ENCODE measurements around the gene HUS1B. TPM values are rescaled to one million over a fixed set of nuclear protein-coding genes. Genes with fewer than 3 reads are reported as not detected.

HUS1B gene
- total RNA-seq, 2 experiments from 2014 or later: 0.40 to 1.0 TPM

GRCh38 chr6:684831-685636 is 28.1 kb upstream of the HUS1B start:
- ATAC-seq (peak; percentile 94), DNase-seq (peak; percentile 58)
- no peak for TF ChIP-seq CTCF (IDR thresholded peaks at IDR 0.05)
- Mint-ChIP-seq H3K27me3 (no peaks in the 10 kb centered on the region), H3K4me1 (ENCODE audit: low read depth) (peaks cover 52% of the 10 kb centered on the region), H3K9me3 (no peaks in the 10 kb centered on the region), H3K4me3 (peak overlapping the region; percentile 29), H3K36me3 (ENCODE audit: low read depth) (peaks cover 13% of the 10 kb centered on the region), H3K27ac (peak overlapping the region; percentile 90)
- ChIA-PET POLR2A (interaction anchor here (0.7 to 1.2 kb wide), 4 partner anchors 8 to 507 kb away, joined by 3 to 5 read pairs (median 4); partner anchors contain the start of gene EXOC2), CTCF (interaction anchor here (1.0 to 2.7 kb wide), 3 partner anchors 12 to 123 kb away, joined by 3 to 11 read pairs (median 5); no protein-coding TSS in a partner anchor)
- intact Hi-C loops (cut with micrococcal nuclease): no loop called here

DNA sequence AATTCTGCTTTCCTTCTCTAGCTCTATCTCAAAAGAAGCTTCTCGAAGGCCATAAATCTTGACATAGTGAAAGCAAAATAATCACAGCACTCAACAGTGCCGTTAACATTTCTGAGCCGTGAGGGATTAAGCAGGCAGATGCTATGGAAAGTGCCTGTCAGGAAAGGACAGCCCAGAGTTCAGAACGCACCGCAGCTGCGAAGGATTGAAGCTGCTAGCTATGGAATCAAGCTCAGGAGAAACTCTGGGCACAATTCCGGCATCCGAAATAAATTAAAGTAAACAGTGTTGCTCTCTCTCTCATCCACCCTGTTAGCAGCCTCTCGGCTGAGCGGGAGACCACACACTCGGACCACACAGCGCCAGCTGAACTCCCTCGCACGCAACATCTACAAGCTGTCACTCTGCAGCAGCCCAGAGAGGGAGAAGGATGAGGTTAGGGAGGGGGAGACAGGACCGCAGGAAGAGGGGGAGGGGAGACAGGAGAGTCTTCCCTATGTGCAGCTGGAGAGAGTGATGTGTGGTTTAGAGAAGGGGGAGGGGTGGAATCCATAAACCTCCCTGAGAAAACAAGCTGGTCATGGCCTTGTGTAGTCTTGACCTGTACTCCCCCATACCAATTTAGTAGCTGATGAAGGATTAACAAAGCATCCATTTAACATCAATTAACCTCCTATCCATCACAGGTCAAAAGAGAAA is 27.0 kb upstream of the HUS1B start:
- CTCF ChIA-PET: interaction anchor here (0.7 to 2.7 kb wide), 8 partner anchors 9 to 697 kb away, joined by 3 to 11 read pairs (median 4); partner anchors contain the start of gene EXOC2
- Mint-ChIP-seq H3K27me3 (no peaks in the 10 kb centered on the region), H3K9me3 (no peaks in the 10 kb centered on the region), H3K4me3 (peak overlapping the region; percentile 36), H3K36me3 (ENCODE audit: low read depth) (peaks cover 9% of the 10 kb centered on the region), H3K4me1 (ENCODE audit: low read depth) (peaks cover 51% of the 10 kb centered on the region), H3K27ac (peak overlapping the region; percentile 36)
- intact Hi-C loops (cut with micrococcal nuclease): no loop called here
- TF ChIP-seq CTCF (IDR thresholded peaks at IDR 0.05): no peak
- DNase-seq (peak; percentile 55), ATAC-seq (peak; percentile 37)
- POLR2A ChIA-PET: interaction anchor here (0.6 to 1.2 kb wide), 7 partner anchors 9 to 1681 kb away, joined by 3 to 5 read pairs (median 3); partner anchors contain the start of gene EXOC2

GRCh38 chr6:680666-681340 is 23.9 kb upstream of the HUS1B start:
- Mint-ChIP-seq H3K36me3 (ENCODE audit: low read depth) (peaks cover 13% of the 10 kb centered on the region), H3K9me3 (no peaks in the 10 kb centered on the region), H3K27ac (peak overlapping the region; percentile 17), H3K27me3 (no peaks in the 10 kb centered on the region), H3K4me3 (no peak overlapping the region), H3K4me1 (ENCODE audit: low read depth) (peaks cover 52% of the 10 kb centered on the region)
- intact Hi-C loops (cut with micrococcal nuclease): no loop called here
- DNase-seq: no peak
- no peak for ATAC-seq
- CTCF ChIA-PET: interaction anchor here (1.6 kb wide), 1 partner anchor 41 kb away, joined by 4 read pairs; no protein-coding TSS in a partner anchor
- TF ChIP-seq CTCF (IDR thresholded peaks at IDR 0.05): no peak
- POLR2A ChIA-PET: interaction anchor here (1.6 kb wide), 1 partner anchor 12 kb away, joined by 7 read pairs; the partner anchor contains the start of gene EXOC2

GRCh38 chr6:680251-680650 is 23.4 kb upstream of the HUS1B start:
- CTCF ChIA-PET: interaction anchor here (1.6 kb wide), 1 partner anchor 42 kb away, joined by 4 read pairs; no protein-coding TSS in a partner anchor

More at GRCh38 chr6:680251-680650, 23.4 kb upstream of the HUS1B start:
- no peak for ATAC-seq
- Mint-ChIP-seq H3K4me1 (ENCODE audit: low read depth) (peaks cover 53% of the 10 kb centered on the region), H3K9me3 (no peaks in the 10 kb centered on the region), H3K4me3 (no peak overlapping the region), H3K27ac (no peak overlapping the region), H3K27me3 (no peaks in the 10 kb centered on the region), H3K36me3 (ENCODE audit: low read depth) (peaks cover 11% of the 10 kb centered on the region)
- no peak for TF ChIP-seq CTCF (IDR thresholded peaks at IDR 0.05)
- no peak for DNase-seq
- POLR2A ChIA-PET: interaction anchor here (0.7 to 1.6 kb wide), 2 partner anchors 13 to 15 kb away, joined by 3 to 7 read pairs; partner anchors contain the start of gene EXOC2
- intact Hi-C loops (cut with micrococcal nuclease): no loop called here
